Measurements from ENCODE around the gene MRPS18B.

DNA sequence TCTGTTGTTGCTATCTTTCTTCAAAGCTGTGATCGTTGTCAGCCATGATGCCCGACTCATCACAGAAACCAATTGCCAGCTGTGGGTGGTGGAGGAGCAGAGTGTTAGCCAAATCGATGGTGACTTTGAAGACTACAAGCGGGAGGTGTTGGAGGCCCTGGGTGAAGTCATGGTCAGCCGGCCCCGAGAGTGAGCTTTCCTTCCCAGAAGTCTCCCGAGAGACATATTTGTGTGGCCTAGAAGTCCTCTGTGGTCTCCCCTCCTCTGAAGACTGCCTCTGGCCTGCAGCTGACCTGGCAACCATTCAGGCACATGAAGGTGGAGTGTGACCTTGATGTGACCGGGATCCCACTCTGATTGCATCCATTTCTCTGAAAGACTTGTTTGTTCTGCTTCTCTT, 27.1 kb upstream of the MRPS18B start:
- TF ChIP-seq, protein P1, sequence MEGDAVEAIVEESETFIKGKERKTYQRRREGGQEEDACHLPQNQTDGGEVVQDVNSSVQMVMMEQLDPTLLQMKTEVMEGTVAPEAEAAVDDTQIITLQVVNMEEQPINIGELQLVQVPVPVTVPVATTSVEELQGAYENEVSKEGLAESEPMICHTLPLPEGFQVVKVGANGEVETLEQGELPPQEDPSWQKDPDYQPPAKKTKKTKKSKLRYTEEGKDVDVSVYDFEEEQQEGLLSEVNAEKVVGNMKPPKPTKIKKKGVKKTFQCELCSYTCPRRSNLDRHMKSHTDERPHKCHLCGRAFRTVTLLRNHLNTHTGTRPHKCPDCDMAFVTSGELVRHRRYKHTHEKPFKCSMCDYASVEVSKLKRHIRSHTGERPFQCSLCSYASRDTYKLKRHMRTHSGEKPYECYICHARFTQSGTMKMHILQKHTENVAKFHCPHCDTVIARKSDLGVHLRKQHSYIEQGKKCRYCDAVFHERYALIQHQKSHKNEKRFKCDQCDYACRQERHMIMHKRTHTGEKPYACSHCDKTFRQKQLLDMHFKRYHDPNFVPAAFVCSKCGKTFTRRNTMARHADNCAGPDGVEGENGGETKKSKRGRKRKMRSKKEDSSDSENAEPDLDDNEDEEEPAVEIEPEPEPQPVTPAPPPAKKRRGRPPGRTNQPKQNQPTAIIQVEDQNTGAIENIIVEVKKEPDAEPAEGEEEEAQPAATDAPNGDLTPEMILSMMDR (IDR thresholded peaks at IDR 0.05): no peak
- TF ChIP-seq POLR2AphosphoS5 (IDR thresholded peaks at IDR 0.05): no peak
